ENCODE results near the gene RPN2. TPM values are rescaled to one million over a fixed set of nuclear protein-coding genes. Genes with fewer than 3 reads are reported as not detected.

Gene RPN2
- total RNA-seq, 1 donor from 2014 or later, result 156 TPM

- Mint-ChIP-seq H3K4me1 (ENCODE audit: low read depth, unreplicated experiment) (peaks cover 13% of the 10 kb centered on the region), H3K9me3 (ENCODE audit: unreplicated experiment) (peaks cover 11% of the 10 kb centered on the region), H3K27ac (ENCODE audit: unreplicated experiment) (peak overlapping the region; percentile 97), H3K36me3 (ENCODE audit: unreplicated experiment) (no peaks in the 10 kb centered on the region), H3K27me3 (ENCODE audit: unreplicated experiment) (peaks cover 8% of the 10 kb centered on the region), H3K4me3 (ENCODE audit: unreplicated experiment) (peak overlapping the region; percentile 97)
- TF ChIP-seq CTCF (IDR thresholded peaks at IDR 0.05; ENCODE audit: partially characterized antibody, unreplicated experiment), result no peak
- DNase-seq, result no peak
Observed at GRCh38 chr20:37179683-37180524, 774 bp downstream of the RPN2 start.

- Mint-ChIP-seq H3K9me3 (ENCODE audit: unreplicated experiment) (no peaks in the 10 kb centered on the region), H3K27me3 (ENCODE audit: unreplicated experiment) (peaks cover 7% of the 10 kb centered on the region), H3K4me3 (ENCODE audit: unreplicated experiment) (no peak overlapping the region), H3K4me1 (ENCODE audit: low read depth, unreplicated experiment) (peaks cover 9% of the 10 kb centered on the region), H3K27ac (ENCODE audit: unreplicated experiment) (no peak overlapping the region), H3K36me3 (ENCODE audit: unreplicated experiment) (no peaks in the 10 kb centered on the region)
- TF ChIP-seq CTCF (IDR thresholded peaks at IDR 0.05; ENCODE audit: partially characterized antibody, unreplicated experiment), result no peak
- no peak for DNase-seq
Observed at GRCh38 chr20:37185686-37186085, 6.6 kb downstream of the RPN2 start.

- peaks cover 4% of the 10 kb centered on the region for H3K27me3 Mint-ChIP-seq (ENCODE audit: unreplicated experiment)
- peaks cover 20% of the 10 kb centered on the region for H3K4me1 Mint-ChIP-seq (ENCODE audit: low read depth, unreplicated experiment)
- no peak for DNase-seq
- TF ChIP-seq CTCF (IDR thresholded peaks at IDR 0.05; ENCODE audit: partially characterized antibody, unreplicated experiment), result no peak
- no peaks in the 10 kb centered on the region for H3K36me3 Mint-ChIP-seq (ENCODE audit: unreplicated experiment)
- H3K4me3 Mint-ChIP-seq (ENCODE audit: unreplicated experiment), result no peak overlapping the region
- H3K27ac Mint-ChIP-seq (ENCODE audit: unreplicated experiment), result no peak overlapping the region
- H3K9me3 Mint-ChIP-seq (ENCODE audit: unreplicated experiment), result no peaks in the 10 kb centered on the region
Observed at GRCh38 chr20:37188787-37189186, 9.7 kb downstream of the RPN2 start.

GRCh38 chr20:37189416-37190016 lies 10.4 kb downstream of the RPN2 start:
- Mint-ChIP-seq H3K27ac (ENCODE audit: unreplicated experiment) (no peak overlapping the region), H3K36me3 (ENCODE audit: unreplicated experiment) (no peaks in the 10 kb centered on the region), H3K27me3 (ENCODE audit: unreplicated experiment) (peaks cover 4% of the 10 kb centered on the region), H3K9me3 (ENCODE audit: unreplicated experiment) (no peaks in the 10 kb centered on the region), H3K4me1 (ENCODE audit: low read depth, unreplicated experiment) (peaks cover 24% of the 10 kb centered on the region), H3K4me3 (ENCODE audit: unreplicated experiment) (no peak overlapping the region)
- no peak for DNase-seq
- TF ChIP-seq CTCF (IDR thresholded peaks at IDR 0.05; ENCODE audit: partially characterized antibody, unreplicated experiment), result no peak

All from glutamatergic neuron (in vitro differentiated cells).